Tibial artery (tissue), 4 donors: Measurements from ENCODE around the gene SUSD2.
A peak's percentile ranks its signal among the peaks of the same experiment; 100 is the strongest.

Experiments used
- DNase-seq, 2 donors: peaks; one replicate each; pipeline ENCODE4 v3.0.0-alpha.2; 2019
- H3K27ac ChIP-seq, 2 donors: fragments of 200-600 bp; sonication (generic) in 1 of 2; 1 replicate in 1 of 2; 2 replicates in 1 of 2; pipeline ENCODE4 v1.5.1; 2018 to 2019; ENCODE audit warnings: mild to moderate bottlenecking in 1 of 2
- H3K27me3 ChIP-seq, 2 donors: fragments of 200-600 bp; sonication (generic) in 1 of 2; one replicate each; pipeline versions ENCODE4 v1.5.1 to v1.6.0; 2016 to 2019
- H3K36me3 ChIP-seq, 3 donors: fragments of 200-600 bp; sonication (generic) in 2 of 3; one replicate each; pipeline ENCODE4 v1.5.1; 2016 to 2019; ENCODE audit warnings: mild to moderate bottlenecking in 2 of 3
- H3K4me1 ChIP-seq, 4 donors: fragments of 200-600 bp; sonication (generic) in 2 of 4; 1 replicate in 3 of 4; 2 replicates in 1 of 4; pipeline ENCODE4 v1.5.1; 2016 to 2019
- H3K4me3 ChIP-seq, 2 donors: fragments of 200-600 bp; sonication (generic) in 1 of 2; 1 replicate in 1 of 2; 2 replicates in 1 of 2; pipeline ENCODE4 v1.5.1; 2018 to 2019; ENCODE audit warnings: mild to moderate bottlenecking in 2 of 2
- H3K9me3 ChIP-seq, 3 donors: fragments of 200-600 bp; sonication (generic) in 1 of 3; one replicate each; pipeline ENCODE4 v1.5.1; 2016 to 2019
- CTCF ChIP-seq, 2 experiments: fragments of 200-600 bp in 1 of 2; fragments of 450-650 bp in 1 of 2; IDR thresholded peaks; one replicate each; pipeline ENCODE4 v1.5.1; 2017 to 2019; ENCODE audit warnings: antibody characterized with exemption in 2 of 2, mild to moderate bottlenecking in 1 of 2, moderate library complexity in 1 of 2
- intact Hi-C: fragments of 100-400 bp; cut with DNase I; formaldehyde crosslinking; loops from one replicate; pipeline ENCODE4 v1.15.0; 2023; ENCODE audit warnings: low total_unique reads

Gene SUSD2

GRCh38 chr22:24159650-24160049 is 21.6 kb upstream of the SUSD2 start:
- no peak for TF ChIP-seq CTCF (IDR thresholded peaks at IDR 0.05)
- Histone ChIP-seq H3K4me1 (peaks cover 6 to 88% (median 75%) of the 10 kb centered on the region in 4 donors), H3K4me3 (no peak overlapping the region), H3K27me3 (no peaks in the 10 kb centered on the region), H3K36me3 (peaks cover 6 to 34% (median 22%) of the 10 kb centered on the region in 3 donors), H3K27ac (peak overlapping the region; percentile 89 to 90), H3K9me3 (no peaks in the 10 kb centered on the region)
- intact Hi-C loops = no loop called here
- DNase-seq = no peak

GRCh38 chr22:24160546-24160945 is 20.7 kb upstream of the SUSD2 start:
- Histone ChIP-seq H3K36me3 (peaks cover 13 to 43% (median 31%) of the 10 kb centered on the region in 3 donors), H3K27ac (peak overlapping the region; percentile 89 to 90), H3K4me3 (no peak overlapping the region), H3K4me1 (peaks cover 6 to 89% (median 67%) of the 10 kb centered on the region in 4 donors), H3K9me3 (no peaks in the 10 kb centered on the region), H3K27me3 (no peaks in the 10 kb centered on the region)
- intact Hi-C loops = no loop called here
- TF ChIP-seq CTCF (IDR thresholded peaks at IDR 0.05) = no peak
- no peak for DNase-seq

- H3K4me1 ChIP-seq = peaks cover 6 to 88% (median 66%) of the 10 kb centered on the region in 4 donors
Measured at GRCh38 chr22:24161485-24161884, 19.8 kb upstream of the SUSD2 start.

GRCh38 chr22:24161909-24162308 is 19.4 kb upstream of the SUSD2 start:
- no peaks in the 10 kb centered on the region for H3K27me3 ChIP-seq
- H3K27ac ChIP-seq = peak overlapping the region; percentile 89 to 90
- DNase-seq = no peak
- no peak for TF ChIP-seq CTCF (IDR thresholded peaks at IDR 0.05)
- peaks cover 27 to 56% (median 45%) of the 10 kb centered on the region in 3 donors for H3K36me3 ChIP-seq
- H3K4me1 ChIP-seq = peaks cover 6 to 85% (median 65%) of the 10 kb centered on the region in 4 donors
- intact Hi-C loops = no loop called here
- H3K4me3 ChIP-seq = no peak overlapping the region
- no peaks in the 10 kb centered on the region for H3K9me3 ChIP-seq

More at GRCh38 chr22:24161485-24161884, 19.8 kb upstream of the SUSD2 start:
- Histone ChIP-seq H3K9me3 (no peaks in the 10 kb centered on the region), H3K4me3 (no peak overlapping the region), H3K27me3 (no peaks in the 10 kb centered on the region), H3K36me3 (peaks cover 23 to 52% (median 40%) of the 10 kb centered on the region in 3 donors), H3K27ac (peak overlapping the region; percentile 89 to 90)
- TF ChIP-seq CTCF (IDR thresholded peaks at IDR 0.05) = no peak
- intact Hi-C loops = no loop called here
- DNase-seq = no peak

- Histone ChIP-seq H3K4me3 (no peak overlapping the region), H3K27ac (peak overlapping the region; percentile 89 to 90), H3K9me3 (no peaks in the 10 kb centered on the region), H3K36me3 (peaks cover 32 to 62% (median 50%) of the 10 kb centered on the region in 3 donors), H3K4me1 (peaks cover 6 to 80% (median 60%) of the 10 kb centered on the region in 4 donors), H3K27me3 (no peaks in the 10 kb centered on the region)
- no peak for DNase-seq
- no peak for TF ChIP-seq CTCF (IDR thresholded peaks at IDR 0.05)
- intact Hi-C loops = no loop called here
Measured at GRCh38 chr22:24162436-24162835, 18.9 kb upstream of the SUSD2 start.

GRCh38 chr22:24164243-24164642 is 17.0 kb upstream of the SUSD2 start:
- peaks cover 50 to 79% (median 68%) of the 10 kb centered on the region in 3 donors for H3K36me3 ChIP-seq
- DNase-seq = no peak
- H3K9me3 ChIP-seq = no peaks in the 10 kb centered on the region
- peak overlapping the region; percentile 29 to 89 for H3K27ac ChIP-seq
- H3K27me3 ChIP-seq = no peaks in the 10 kb centered on the region
- intact Hi-C loops = no loop called here
- no peak for TF ChIP-seq CTCF (IDR thresholded peaks at IDR 0.05)
- H3K4me1 ChIP-seq = peaks cover 3 to 62% (median 42%) of the 10 kb centered on the region in 4 donors
- no peak overlapping the region for H3K4me3 ChIP-seq
